H1 (cell line): ENCODE results near the gene PRXL2A. TPM values are rescaled to one million over a fixed set of nuclear protein-coding genes. Genes with fewer than 3 reads are reported as not detected.

ENCODE experiments used
- CTCF ChIA-PET: fragments of 300-600 bp; sonication (Branson Sonifier 250); formaldehyde crosslinking; loops from one replicate; lab custom pipeline; 2021; ENCODE audit not compliant: partially characterized antibody; lab: Charles Lee
- POLR2A ChIA-PET: fragments of 300-600 bp; sonication (Branson Sonifier 250); formaldehyde crosslinking; loops from one replicate; lab custom pipeline; 2021; ENCODE audit warnings: inconsistent platforms; ENCODE audit not compliant: partially characterized antibody; lab: Charles Lee
- DNase-seq, 2 experiments: peaks; one replicate each; pipeline versions ENCODE4 v3.0.0 to v3.0.0-alpha.2; 2010 to 2022; ENCODE audit warnings: low spot score in 2 of 2, low read depth in 1 of 2, mixed read lengths in 1 of 2
- FAIRE-seq: peaks from 2 replicates; lab custom pipeline; 2011; peaks lifted over from hg19 to GRCh38; lab: Jason Lieb, UNC
- H2AFZ ChIP-seq: 2 replicates; pipeline ENCODE4 v1.8.1; 2012; ENCODE audit warnings: low read length, inconsistent platforms
- H2AK5ac ChIP-seq: 2 replicates; pipeline ENCODE4 v1.6.1; 2013; ENCODE audit warnings: low read depth, low read length
- H2BK120ac ChIP-seq: replicated peaks from 2 replicates; pipeline ENCODE3; 2013; ENCODE audit warnings: low read depth, low read length, inconsistent platforms
- H2BK12ac ChIP-seq: 2 replicates; pipeline ENCODE4 v1.6.1; 2013; ENCODE audit warnings: low read depth, low read length
- H2BK15ac ChIP-seq: 2 replicates; pipeline ENCODE4 v1.6.1; 2013; ENCODE audit warnings: low read length
- H2BK20ac ChIP-seq: 2 replicates; pipeline ENCODE4 v1.6.1; 2013; ENCODE audit warnings: low read length
- H2BK5ac ChIP-seq: 2 replicates; pipeline ENCODE4 v1.6.1; 2013; ENCODE audit warnings: low read depth, low read length
- H3K14ac ChIP-seq: 2 replicates; pipeline ENCODE4 v1.6.1; 2013; ENCODE audit warnings: inconsistent platforms; ENCODE audit not compliant: insufficient read length
- H3K18ac ChIP-seq: 2 replicates; pipeline ENCODE4 v1.6.1; 2013; ENCODE audit warnings: low read length; ENCODE audit errors: extremely low read depth
- H3K23ac ChIP-seq: 2 replicates; pipeline ENCODE4 v1.6.1; 2013; ENCODE audit warnings: inconsistent platforms; ENCODE audit not compliant: insufficient read length
- H3K23me2 ChIP-seq: 2 replicates; pipeline ENCODE4 v1.6.1; 2013; ENCODE audit warnings: low read depth, low read length
- H3K27ac ChIP-seq: 2 replicates; pipeline ENCODE4 v1.6.1; 2011; ENCODE audit warnings: low read depth, low read length, inconsistent platforms
- H3K27me3 ChIP-seq, 4 experiments: replicated peaks in 1 of 4; 1 replicate in 1 of 4; 2 replicates in 3 of 4; pipeline versions ENCODE4 v1.6.1 to v1.8.1; 2011 to 2013; ENCODE audit warnings: low read length in 3 of 4, mild to moderate bottlenecking in 3 of 4, inconsistent platforms in 2 of 4, mixed read lengths in 2 of 4, moderate library complexity in 1 of 4; ENCODE audit not compliant: control insufficient read depth in 3 of 4, insufficient read depth in 3 of 4; ENCODE audit errors: extremely low read depth in 1 of 4
- H3K36me3 ChIP-seq, 4 experiments: 2 replicates each; pipeline versions ENCODE4 v1.6.1 to v1.8.1; 2011 to 2013; ENCODE audit warnings: mild to moderate bottlenecking in 4 of 4, low read length in 3 of 4, moderate library complexity in 2 of 4, control low read depth in 1 of 4, inconsistent platforms in 1 of 4; ENCODE audit not compliant: insufficient read depth in 4 of 4, control insufficient read depth in 2 of 4
- H3K4ac ChIP-seq: replicated peaks from 2 replicates; pipeline ENCODE3; 2013; ENCODE audit warnings: low read length, low read depth, mixed read lengths, inconsistent platforms; ENCODE audit not compliant: insufficient read length
- H3K4me1 ChIP-seq, 4 experiments: replicated peaks in 1 of 4; 1 replicate in 1 of 4; 2 replicates in 3 of 4; pipeline versions ENCODE4 v1.6.1 to v1.8.1; 2011 to 2013; ENCODE audit warnings: low read length in 3 of 4, inconsistent platforms in 2 of 4, mixed read lengths in 1 of 4; ENCODE audit not compliant: insufficient read depth in 4 of 4, control insufficient read depth in 3 of 4
- H3K4me2 ChIP-seq, 2 experiments: 2 replicates each; pipeline versions ENCODE4 v1.6.1 to v1.8.1; 2011 to 2013; ENCODE audit warnings: low read depth in 2 of 2, low read length in 2 of 2, control low read depth in 1 of 2, inconsistent platforms in 1 of 2, mild to moderate bottlenecking in 1 of 2; ENCODE audit not compliant: insufficient read depth in 1 of 2
- H3K4me3 ChIP-seq, 4 experiments: fragments of 200-600, 300-600 bp in 1 of 4; sonication (generic), shearing (Covaris generic), sonication (Bioruptor Twin) in 1 of 4; 2 replicates each; pipeline versions ENCODE4 v1.5.1 to v1.8.1; 2011 to 2016; ENCODE audit warnings: low read length in 4 of 4, low read depth in 3 of 4, control low read depth in 2 of 4, inconsistent platforms in 2 of 4, mild to moderate bottlenecking in 2 of 4, mixed read lengths in 1 of 4, moderate library complexity in 1 of 4; ENCODE audit not compliant: insufficient read depth in 2 of 4; ENCODE audit errors: extremely low read depth in 1 of 4
- H3K56ac ChIP-seq: replicated peaks from 2 replicates; pipeline ENCODE3; 2013; ENCODE audit warnings: low read depth, mild to moderate bottlenecking, mixed read lengths, low read length, inconsistent platforms; ENCODE audit not compliant: insufficient read length
- H3K79me1 ChIP-seq: 2 replicates; pipeline ENCODE4 v1.6.1; 2013; ENCODE audit warnings: low read depth, low read length, control low read depth
- H3K79me2 ChIP-seq, 2 experiments: 2 replicates each; pipeline versions ENCODE4 v1.6.1 to v1.8.1; 2012 to 2013; ENCODE audit warnings: low read length in 2 of 2, mild to moderate bottlenecking in 2 of 2, inconsistent platforms in 1 of 2; ENCODE audit not compliant: insufficient read depth in 2 of 2, control insufficient read depth in 1 of 2
- H3K9ac ChIP-seq, 4 experiments: replicated peaks in 1 of 4; 1 replicate in 1 of 4; 2 replicates in 3 of 4; pipeline versions ENCODE4 v1.6.1 to v1.8.1; 2011 to 2013; ENCODE audit warnings: low read depth in 3 of 4, low read length in 3 of 4, control low read depth in 2 of 4, mild to moderate bottlenecking in 2 of 4, moderate library complexity in 2 of 4, inconsistent platforms in 1 of 4; ENCODE audit errors: extremely low read depth in 1 of 4
- H3K9me3 ChIP-seq, 2 experiments: 2 replicates each; pipeline versions ENCODE4 v1.6.1 to v1.8.1; 2012 to 2013; ENCODE audit warnings: mild to moderate bottlenecking in 2 of 2, moderate library complexity in 2 of 2, control low read depth in 1 of 2, inconsistent platforms in 1 of 2, low read depth in 1 of 2, low read length in 1 of 2, mixed read lengths in 1 of 2; ENCODE audit not compliant: insufficient read depth in 2 of 2
- H4K20me1 ChIP-seq, 2 experiments: replicated peaks in 1 of 2; 2 replicates each; pipeline versions ENCODE3 to v1.8.1; 2011 to 2013; ENCODE audit warnings: inconsistent platforms in 2 of 2, low read length in 2 of 2, mild to moderate bottlenecking in 1 of 2; ENCODE audit not compliant: insufficient read depth in 2 of 2, control insufficient read depth in 1 of 2
- H4K5ac ChIP-seq: 2 replicates; pipeline ENCODE4 v1.6.1; 2013; ENCODE audit warnings: low read length, low read depth, mixed read lengths, inconsistent platforms; ENCODE audit not compliant: insufficient read length
- H4K8ac ChIP-seq: 2 replicates; pipeline ENCODE4 v1.8.0; 2013; ENCODE audit warnings: mild to moderate bottlenecking, moderate library complexity, low read length, inconsistent platforms; ENCODE audit not compliant: insufficient read depth; ENCODE audit errors: extremely low read depth
- H4K91ac ChIP-seq: replicated peaks from 2 replicates; pipeline ENCODE3; 2013; ENCODE audit warnings: low read length, mixed read lengths, inconsistent platforms; ENCODE audit not compliant: insufficient read length
- FOSL1 ChIP-seq: IDR thresholded peaks from 2 replicates; pipeline ENCODE4 v1.6.1; 2011; ENCODE audit warnings: mild to moderate bottlenecking, low read depth, low read length, moderate library complexity; ENCODE audit not compliant: insufficient read depth
- whole genome bisulfite sequencing, 2 experiments: shearing (Covaris generic) in 1 of 2; methylation state at CpG; one replicate each; pipeline versions ENCODE4 v1.1.6 to v1.1.7; 2013 to 2015; ENCODE audit warnings: low lambda C conversion rate in 2 of 2, mixed read lengths in 2 of 2, inconsistent platforms in 1 of 2, low coverage in 1 of 2, missing lambda C conversion rate in 1 of 2; ENCODE audit not compliant: insufficient replicate concordance in 2 of 2, insufficient coverage in 1 of 2, insufficient read length in 1 of 2; ENCODE audit errors: extremely low coverage in 1 of 2, missing lambda C conversion rate in 1 of 2; 5-methylcytosine and 5-hydroxymethylcytosine counted together
- polyA plus RNA-seq, 7 experiments: library from polyadenylated mRNA; depleted of rRNA in 3 of 7; stranded (reverse) in 5 of 7; unstranded in 2 of 7; fragments of >200 nt in 5 of 7; fragments of 200-250 nt in 2 of 7; gene quantifications; 1 replicate in 5 of 7; 2 replicates in 1 of 7; 4 replicates in 1 of 7; pipeline versions ENCODE4 v1.2.1 to v1.2.3, GENCODE V29; 2011 to 2013; ENCODE audit warnings: missing spikeins in 2 of 7, mixed read lengths in 2 of 7
- total RNA-seq: library from RNA; stranded (reverse); fragmentation: NEBNext Ultra II Directional; extraction: Animal tissue kit (Norgen Biotek cat#: 25700); gene quantifications from 2 replicates; pipeline ENCODE4 v1.2.1, GENCODE V29; 2021
- TF ChIP-seq, protein P1 (sequence below): IDR thresholded peaks from 2 replicates; pipeline ENCODE4 v1.6.1; 2011; ENCODE audit warnings: low read length, improper control_type of control experiment
- TF ChIP-seq, protein P2 (sequence below): IDR thresholded peaks from 2 replicates; pipeline ENCODE4 v1.6.1; 2012; ENCODE audit warnings: inconsistent platforms

PRXL2A gene
- total and polyA plus RNA-seq, 2 of the 8 experiments (the other 6 are each of a cell fraction or from before 2014, with no cell fraction given) = 13.4 to 58.3 TPM

DNA sequence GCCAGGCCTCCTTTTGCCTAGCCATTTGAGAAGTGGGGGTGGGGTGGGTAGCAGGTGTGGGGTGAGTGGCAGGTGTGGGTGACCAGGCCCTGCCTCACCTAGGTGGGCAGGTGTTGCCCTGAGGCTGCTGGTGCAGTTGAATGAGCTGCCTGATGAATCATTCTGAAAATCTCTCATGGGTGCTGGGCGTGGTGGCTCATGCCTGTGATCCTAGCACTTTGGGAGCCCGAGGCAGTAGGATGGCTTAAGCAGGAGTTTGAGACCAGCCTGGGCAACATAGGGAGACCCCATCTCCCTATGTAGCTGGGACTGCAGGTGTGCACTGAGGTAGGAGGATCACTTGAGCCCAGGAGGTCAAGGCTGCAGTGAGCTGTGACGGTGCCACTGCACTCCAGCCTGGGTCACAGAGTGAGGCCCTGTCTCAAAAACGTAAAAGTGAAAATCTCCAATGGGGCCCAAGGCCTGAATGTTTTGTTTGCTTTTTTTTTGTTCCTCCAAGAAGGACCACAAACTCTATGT is 63.4 kb downstream of the PRXL2A start:
- Histone ChIP-seq H2BK15ac (no peak overlapping the region), H2AK5ac (no peak overlapping the region), H3K79me2 (peaks cover 0 to 81% of the 10 kb centered on the region in 2 experiments), H2BK120ac (no peak overlapping the region), H3K18ac (no peak overlapping the region), H3K4me1 (peaks cover 8 to 31% (median 11%) of the 10 kb centered on the region in 4 experiments), H4K8ac (no peak overlapping the region), H4K91ac (no peak overlapping the region), H3K56ac (no peak overlapping the region), H2BK5ac (no peak overlapping the region), H3K79me1 (peaks cover 11% of the 10 kb centered on the region), H2BK12ac (no peak overlapping the region), H3K4ac (no peak overlapping the region), H3K14ac (no peak overlapping the region), H3K27ac (no peak overlapping the region), H2AFZ (no peak overlapping the region), H3K9ac (no peak overlapping the region), H2BK20ac (no peak overlapping the region), H4K5ac (no peak overlapping the region), H3K4me3 (no peak overlapping the region), H3K27me3 (peaks cover 0 to 11% (median 6%) of the 10 kb centered on the region in 4 experiments; a peak in 4 of 7 replicates), H3K9me3 (no peaks in the 10 kb centered on the region), H3K4me2 (no peak overlapping the region), H4K20me1 (peaks cover 31 to 48% of the 10 kb centered on the region in 2 experiments), H3K23ac (no peak overlapping the region), H3K23me2 (no peaks in the 10 kb centered on the region), H3K36me3 (peaks cover 0 to 3% (median 0%) of the 10 kb centered on the region in 4 experiments; a peak in 2 of 8 replicates)
- CTCF ChIA-PET = interaction anchor here (1.2 to 38.4 kb wide), 5 partner anchors 16 to 465 kb away, joined by 3 to 1263 read pairs (median 7); partner anchors contain the start of gene TSPAN14
- FAIRE-seq = no peak
- TF ChIP-seq, protein P1, sequence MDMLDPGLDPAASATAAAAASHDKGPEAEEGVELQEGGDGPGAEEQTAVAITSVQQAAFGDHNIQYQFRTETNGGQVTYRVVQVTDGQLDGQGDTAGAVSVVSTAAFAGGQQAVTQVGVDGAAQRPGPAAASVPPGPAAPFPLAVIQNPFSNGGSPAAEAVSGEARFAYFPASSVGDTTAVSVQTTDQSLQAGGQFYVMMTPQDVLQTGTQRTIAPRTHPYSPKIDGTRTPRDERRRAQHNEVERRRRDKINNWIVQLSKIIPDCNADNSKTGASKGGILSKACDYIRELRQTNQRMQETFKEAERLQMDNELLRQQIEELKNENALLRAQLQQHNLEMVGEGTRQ = no peak
- TF ChIP-seq, protein P2, sequence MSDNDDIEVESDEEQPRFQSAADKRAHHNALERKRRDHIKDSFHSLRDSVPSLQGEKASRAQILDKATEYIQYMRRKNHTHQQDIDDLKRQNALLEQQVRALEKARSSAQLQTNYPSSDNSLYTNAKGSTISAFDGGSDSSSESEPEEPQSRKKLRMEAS = no peak
- no peak for TF ChIP-seq FOSL1
- POLR2A ChIA-PET = interaction anchor here (0.6 kb wide), 1 partner anchor 160 kb away, joined by 3 read pairs; no protein-coding TSS in a partner anchor
- 89% methylated on average over 4 of the region's 4 CpGs; no CpG with 5 or more reads in 1 of the 2 experiments for WGBS, 2 experiments
- no peak for DNase-seq
